K562 (cell line): Measurements from ENCODE around the gene TENM4. TPM values are rescaled to one million over a fixed set of nuclear protein-coding genes. Genes with fewer than 3 reads are reported as not detected.

ENCODE experiments used
- ATAC-seq: fragments of 200-7000 bp; cut with Tn5 transposase; 3 replicates; pipeline ENCODE4 v1.9.1; 2020; ENCODE audit warnings: moderate library complexity
- BruUV-seq: library from RNA; stranded (reverse); fragments of 400-500 nt; replicated peaks from 2 replicates; lab custom pipeline; 2021; lab: Mats Ljungman, UMichigan
- CTCF ChIA-PET: fragments of 300-600 bp; formaldehyde crosslinking; extraction: SDS; loops from one replicate; lab custom pipeline; 2021; ENCODE audit warnings: low intra/inter-chr PET ratio; lab: Yijun Ruan, JAX
- POLR2A ChIA-PET: fragments of 300-600, 350-650 bp; sonication (Branson Sonifier 250); formaldehyde crosslinking; extraction: SDS; loops from one replicate; lab custom pipeline; 2021; ENCODE audit warnings: antibody characterized with exemption, inconsistent platforms; lab: Yijun Ruan, JAX
- DNase-seq, 4 experiments: peaks; one replicate each; pipeline versions ENCODE4 v3.0.0 to v3.0.0-alpha.2; 2011 to 2018; ENCODE audit warnings: low spot score in 3 of 4, mixed read lengths in 3 of 4; ENCODE audit errors: extremely low read depth in 1 of 4
- FAIRE-seq: peaks from 2 replicates; lab custom pipeline; 2011; peaks lifted over from hg19 to GRCh38; lab: Jason Lieb, UNC
- H2AFZ ChIP-seq: 2 replicates; pipeline ENCODE4 v1.6.0; 2011; ENCODE audit warnings: low read depth, low read length, control low read depth, inconsistent platforms
- H3K27ac ChIP-seq: fragments of 200-600 bp; 3 replicates; pipeline ENCODE4 v1.8.0; 2011; ENCODE audit warnings: low read depth, mild to moderate bottlenecking, control low read depth, inconsistent platforms, low read length, moderate library complexity, mixed read lengths; ENCODE audit errors: extremely low read depth
- H3K27me3 ChIP-seq, 2 experiments: fragments of 300-600 bp in 1 of 2; 2 replicates in 1 of 2; 3 replicates in 1 of 2; pipeline versions ENCODE4 v1.6.0 to v1.8.0; 2011; ENCODE audit warnings: inconsistent platforms in 2 of 2, low read length in 2 of 2, mild to moderate bottlenecking in 1 of 2, mixed read lengths in 1 of 2, moderate library complexity in 1 of 2; ENCODE audit not compliant: control insufficient read depth in 2 of 2, insufficient read depth in 2 of 2
- H3K36me3 ChIP-seq: fragments of 300-600 bp; 3 replicates; pipeline ENCODE4 v1.8.0; 2011; ENCODE audit warnings: mild to moderate bottlenecking, low read length, inconsistent platforms; ENCODE audit not compliant: control insufficient read depth, insufficient read depth
- H3K4me1 ChIP-seq, 2 experiments: fragments of 200-600 bp in 1 of 2; replicated peaks in 1 of 2; 2 replicates in 1 of 2; 3 replicates in 1 of 2; pipeline versions ENCODE4 v1.5.1 to v1.8.0; 2011; ENCODE audit warnings: inconsistent platforms in 2 of 2, low read length in 2 of 2, mild to moderate bottlenecking in 1 of 2, mixed read lengths in 1 of 2, moderate library complexity in 1 of 2; ENCODE audit not compliant: control insufficient read depth in 2 of 2, insufficient read depth in 2 of 2
- H3K4me2 ChIP-seq: 2 replicates; pipeline ENCODE4 v1.6.1; 2011; ENCODE audit warnings: low read length, control low read depth, inconsistent platforms, mixed read lengths; ENCODE audit not compliant: insufficient read depth
- H3K4me3 ChIP-seq: fragments of 200-600 bp; sonication (generic), shearing (Covaris generic); 2 replicates; pipeline ENCODE4 v1.5.1; 2016; ENCODE audit warnings: control low read depth, inconsistent platforms
- H3K79me2 ChIP-seq: fragments of 200-600 bp; 3 replicates; pipeline ENCODE4 v1.8.0; 2011; ENCODE audit warnings: low read length, inconsistent platforms; ENCODE audit not compliant: control insufficient read depth, insufficient read depth
- H3K9ac ChIP-seq, 2 experiments: 2 replicates each; pipeline versions ENCODE4 v1.6.0 to v1.6.1; 2011; ENCODE audit warnings: low read depth in 2 of 2, low read length in 2 of 2, control low read depth in 1 of 2, inconsistent platforms in 1 of 2, mild to moderate bottlenecking in 1 of 2, mixed read lengths in 1 of 2; ENCODE audit not compliant: insufficient read depth in 1 of 2
- H3K9me1 ChIP-seq: one replicate; pipeline ENCODE4 v1.6.0; 2011; ENCODE audit warnings: inconsistent platforms, mild to moderate bottlenecking, low read length, moderate library complexity; ENCODE audit not compliant: control insufficient read depth, insufficient read depth
- H3K9me3 ChIP-seq: replicated peaks from 2 replicates; pipeline ENCODE4 v1.5.1; 2011; ENCODE audit warnings: low read depth, low read length, inconsistent platforms; ENCODE audit not compliant: control insufficient read depth, insufficient read depth
- H4K20me1 ChIP-seq: replicated peaks from 2 replicates; pipeline ENCODE4 v1.6.1; 2011; ENCODE audit warnings: low read length, inconsistent platforms, mixed read lengths; ENCODE audit not compliant: control insufficient read depth, insufficient read depth
- EP400 ChIP-seq: fragments of 450-650 bp; IDR thresholded peaks from 2 replicates; pipeline ENCODE4 v1.6.1; 2017; ENCODE audit warnings: antibody characterized with exemption, mild to moderate bottlenecking, moderate library complexity
- ID3 ChIP-seq, 2 experiments: fragments of 250-450 bp in 1 of 2; fragments of 450-650 bp in 1 of 2; sonication (Bioruptor Pico) in 1 of 2; IDR thresholded peaks; 2 replicates each; pipeline versions ENCODE4 v1.6.1 to v1.8.0; 2016 to 2021; ENCODE audit warnings: mild to moderate bottlenecking in 2 of 2, moderate library complexity in 2 of 2, missing compliant biosample characterization in 1 of 2, missing genetic modification characterization in 1 of 2
- MAX ChIP-seq: sonication (generic); formaldehyde crosslinking; IDR thresholded peaks from 2 replicates; pipeline ENCODE4 v1.9.0; 2022; ENCODE audit warnings: mild to moderate bottlenecking, missing genetic modification reagents
- NONO ChIP-seq, 2 experiments: fragments of 200-400 bp in 1 of 2; fragments of 450-650 bp in 1 of 2; formaldehyde crosslinking in 1 of 2; IDR thresholded peaks; 2 replicates each; pipeline ENCODE4 v1.6.1; 2017; ENCODE audit warnings: low read depth in 2 of 2, mild to moderate bottlenecking in 2 of 2, moderate library complexity in 2 of 2, low read length in 1 of 2
- SREBF2 ChIP-seq: sonication (generic); formaldehyde crosslinking; IDR thresholded peaks from 2 replicates; pipeline ENCODE4 v1.4.0; 2020; ENCODE audit warnings: mild to moderate bottlenecking, missing genetic modification reagents
- ZEB2 ChIP-seq: fragments of 450-650 bp; IDR thresholded peaks from 2 replicates; pipeline ENCODE4 v1.6.1; 2016
- ZKSCAN3 ChIP-seq: fragments of 250-450 bp; sonication (Bioruptor Pico); IDR thresholded peaks from 2 replicates; pipeline ENCODE4 v1.4.0; 2020
- ZNF124 ChIP-seq: sonication (generic); formaldehyde crosslinking; IDR thresholded peaks from 2 replicates; pipeline ENCODE4 v1.8.1; 2022; ENCODE audit warnings: missing genetic modification reagents
- ZNF165 ChIP-seq: fragments of 250-450 bp; sonication (Bioruptor Pico); IDR thresholded peaks from 2 replicates; pipeline ENCODE4 v1.4.0; 2020; ENCODE audit warnings: borderline replicate concordance
- ZNF253 ChIP-seq: fragments of 250-450 bp; sonication (Bioruptor Pico); conservative IDR thresholded peaks from 2 replicates; pipeline ENCODE4 v1.6.1; 2021; ENCODE audit warnings: mild to moderate bottlenecking
- ZNF766 ChIP-seq: fragments of 200-800 bp; sonication (Bioruptor generic); conservative IDR thresholded peaks from 2 replicates; pipeline ENCODE4 v1.6.1; 2016; ENCODE audit warnings: missing genetic modification characterization, missing compliant biosample characterization
- WGBS: fragments of 100-300 bp; shearing (Covaris generic); methylation state at CpG from one replicate; pipeline ENCODE4 v1.1.6; 2016; ENCODE audit warnings: low coverage, mixed read lengths; ENCODE audit not compliant: insufficient coverage; ENCODE audit errors: missing lambda C conversion rate; 5-methylcytosine and 5-hydroxymethylcytosine counted together
- in situ Hi-C: fragments of 300-500 bp; cut with MboI; formaldehyde crosslinking; loops from 4 replicates; pipeline ENCODE4 v1.15.0; 2018; ENCODE audit warnings: inconsistent platforms, mixed read lengths
- intact Hi-C: fragments of 100-400 bp; cut with micrococcal nuclease; formaldehyde crosslinking; loops from 2 replicates; pipeline ENCODE4 v1.14.2; 2022
- polyA plus RNA-seq, 8 experiments: library from polyadenylated mRNA; depleted of rRNA in 4 of 8; stranded (reverse) in 5 of 8; unstranded in 3 of 8; fragments of >200 nt; fragmentation: Nextera tagmentation in 2 of 8; fragmentation: Illumina TruSeq in 1 of 8; extraction: Ambion mirVana in 2 of 8; extraction: Trizol in 1 of 8; gene quantifications; 2 replicates each; pipeline versions ENCODE4 v1.2.1 to v1.2.3, GENCODE V29; 2011 to 2014; ENCODE audit warnings: inconsistent platforms in 1 of 8, missing spikeins in 1 of 8
- total RNA-seq, 7 experiments: library from RNA; depleted of rRNA in 6 of 7; stranded (reverse); fragments of >200 nt in 6 of 7; fragmentation: Illumina TruSeq in 2 of 7; extraction: Trizol in 2 of 7; gene quantifications; 2 replicates each; pipeline versions ENCODE4 v1.2.1 to v1.2.3, GENCODE V29; 2011 to 2021; ENCODE audit warnings: low replicate concordance in 1 of 7

The TENM4 gene
- total and polyA plus RNA-seq, 9 of the 15 experiments (the other 6 are each of a cell fraction or from before 2014, with no cell fraction given), result 0.16 TPM; not detected in 8

- DNase-seq, result no peak
- Histone ChIP-seq H3K9me3 (no peaks in the 10 kb centered on the region), H3K4me2 (no peak overlapping the region), H3K79me2 (no peaks in the 10 kb centered on the region), H3K36me3 (no peaks in the 10 kb centered on the region), H3K27ac (no peak overlapping the region), H3K27me3 (peaks cover 0 to 6% of the 10 kb centered on the region in 2 experiments; a peak in 1 of 5 replicates), H3K4me1 (no peaks in the 10 kb centered on the region), H4K20me1 (no peaks in the 10 kb centered on the region), H3K9me1 (no peaks in the 10 kb centered on the region), H2AFZ (no peak overlapping the region), H3K9ac (no peak overlapping the region), H3K4me3 (no peak overlapping the region)
- no peak for ATAC-seq
- ChIA-PET POLR2A (no interaction called here), CTCF (no interaction called here)
- no peak for FAIRE-seq
- no TSS peak for BruUV-seq
- no peak for TF ChIP-seq ZNF766 (CRISPR knock-in tag)
- TF ChIP-seq ZNF253 (CRISPR knock-in tag), result no peak
- TF ChIP-seq ID3 (CRISPR knock-in tag; IDR thresholded peaks at IDR 0.05), result no peak
- TF ChIP-seq ID3 (tag; IDR thresholded peaks at IDR 0.05), result no peak
- TF ChIP-seq ZKSCAN3, result no peak
- no peak for TF ChIP-seq NONO (IDR thresholded peaks at IDR 0.05; ENCODE audit: low read depth in 2 of 2, low read length in 1 of 2)
- no peak for TF ChIP-seq ZEB2
- TF ChIP-seq SREBF2 (CRISPR knock-in tag), result no peak
- TF ChIP-seq MAX (CRISPR knock-in tag), result no peak
- no peak for TF ChIP-seq EP400
- no peak for TF ChIP-seq ZNF165 (CRISPR knock-in tag)
- no peak for TF ChIP-seq ZNF124 (CRISPR knock-in tag)
- intact Hi-C loops, result no loop called here
- 0% methylated on average over 5 of the region's 5 CpGs for WGBS
- in situ Hi-C loops, result no loop called here
Observed at GRCh38 chr11:79087961-79088318, 352.9 kb downstream of the TENM4 start.
